Activated naive CD8-positive, alpha-beta T cell treated with anti-CD3 and anti-CD28 coated beads, Interleukin-2, amount 50 U/mL, for 16 hours (primary cell): ENCODE results near the gene SNX32.

Source experiments
- DNase-seq: peaks from one replicate; pipeline ENCODE4 v3.0.0-alpha.2; 2020; ENCODE audit warnings: low read depth, low spot score

The SNX32 gene

DNA sequence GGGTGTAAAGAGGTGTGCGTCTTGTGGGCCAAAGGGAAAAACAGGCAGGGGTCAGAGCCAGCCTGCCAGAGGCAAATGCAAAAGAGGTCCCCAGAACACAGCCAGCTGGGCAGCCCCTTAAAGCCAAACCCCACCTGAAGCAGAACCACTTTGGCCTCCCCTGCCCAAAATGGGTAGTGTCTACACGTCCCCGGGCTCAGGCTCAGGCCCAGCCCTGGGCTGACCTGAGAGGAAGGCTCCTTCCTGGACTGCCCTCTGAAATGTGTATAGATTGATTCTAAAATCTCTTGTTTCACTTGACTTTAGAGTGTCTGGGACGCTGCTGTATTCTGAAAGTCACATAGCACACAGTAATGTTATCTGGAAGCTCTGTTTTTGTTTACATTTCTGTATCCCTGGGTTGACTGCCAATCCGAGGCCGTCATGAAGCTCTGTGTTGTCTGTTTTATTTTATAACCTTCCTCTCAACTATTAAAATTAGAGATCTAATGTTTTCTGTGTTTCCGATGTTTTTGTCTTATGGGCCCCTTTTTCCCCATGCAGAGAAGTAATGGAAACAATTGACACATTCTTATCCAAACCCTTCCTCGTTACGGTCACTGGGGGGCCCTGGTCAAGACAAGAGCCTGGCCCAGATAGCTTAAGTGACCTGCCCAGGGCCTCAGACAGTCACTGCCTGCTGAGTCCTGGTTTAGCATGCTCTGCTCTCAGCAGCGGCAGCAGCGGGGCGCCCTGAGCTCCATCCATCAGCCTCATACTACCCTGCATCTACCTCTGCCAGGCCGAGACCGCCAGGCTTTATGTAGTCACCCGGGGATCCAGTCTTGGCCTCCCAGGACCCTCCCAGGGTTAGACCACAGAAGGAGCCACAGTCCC, 36.8 kb upstream of the SNX32 start:
- no peak for DNase-seq

DNA sequence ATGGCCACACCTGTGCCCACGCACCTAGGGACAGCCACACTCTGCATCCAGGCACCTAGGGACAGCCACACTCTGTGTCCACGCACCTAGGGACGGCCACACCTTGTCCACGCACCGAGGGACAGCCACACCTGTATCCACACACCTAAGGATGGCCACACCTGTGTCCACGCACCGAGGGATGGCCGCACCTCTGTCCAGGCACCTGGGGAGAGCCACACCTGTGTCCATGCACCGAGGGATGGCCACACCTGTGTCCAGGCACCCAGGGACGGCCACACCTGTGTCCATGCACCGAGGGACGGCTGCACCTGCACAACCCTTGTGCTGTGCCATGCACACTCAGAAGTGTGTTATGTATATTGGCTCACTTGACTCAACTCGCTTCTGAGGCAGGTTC, 36.1 kb upstream of the SNX32 start:
- no peak for DNase-seq

DNA sequence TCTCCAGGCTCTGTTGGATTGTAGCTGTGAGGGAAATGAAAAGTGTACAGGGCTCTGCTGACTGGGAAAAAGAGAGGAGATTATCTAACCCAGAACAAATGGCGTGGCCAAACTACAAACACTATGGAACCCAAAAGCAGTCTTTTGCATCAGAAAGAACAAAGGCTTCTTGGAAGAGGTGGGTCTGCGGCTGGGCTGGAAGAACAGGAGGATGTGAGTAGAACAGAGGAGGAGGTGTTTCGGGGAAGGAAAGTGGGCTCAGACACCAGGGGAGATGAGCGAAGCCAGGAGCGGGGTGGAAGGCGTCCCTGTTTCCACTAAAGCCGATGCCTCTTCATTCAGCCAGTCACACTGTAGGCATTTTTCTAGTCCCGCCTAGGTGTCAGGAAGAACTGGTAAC, 34.9 kb upstream of the SNX32 start:
- DNase-seq: no peak

DNA sequence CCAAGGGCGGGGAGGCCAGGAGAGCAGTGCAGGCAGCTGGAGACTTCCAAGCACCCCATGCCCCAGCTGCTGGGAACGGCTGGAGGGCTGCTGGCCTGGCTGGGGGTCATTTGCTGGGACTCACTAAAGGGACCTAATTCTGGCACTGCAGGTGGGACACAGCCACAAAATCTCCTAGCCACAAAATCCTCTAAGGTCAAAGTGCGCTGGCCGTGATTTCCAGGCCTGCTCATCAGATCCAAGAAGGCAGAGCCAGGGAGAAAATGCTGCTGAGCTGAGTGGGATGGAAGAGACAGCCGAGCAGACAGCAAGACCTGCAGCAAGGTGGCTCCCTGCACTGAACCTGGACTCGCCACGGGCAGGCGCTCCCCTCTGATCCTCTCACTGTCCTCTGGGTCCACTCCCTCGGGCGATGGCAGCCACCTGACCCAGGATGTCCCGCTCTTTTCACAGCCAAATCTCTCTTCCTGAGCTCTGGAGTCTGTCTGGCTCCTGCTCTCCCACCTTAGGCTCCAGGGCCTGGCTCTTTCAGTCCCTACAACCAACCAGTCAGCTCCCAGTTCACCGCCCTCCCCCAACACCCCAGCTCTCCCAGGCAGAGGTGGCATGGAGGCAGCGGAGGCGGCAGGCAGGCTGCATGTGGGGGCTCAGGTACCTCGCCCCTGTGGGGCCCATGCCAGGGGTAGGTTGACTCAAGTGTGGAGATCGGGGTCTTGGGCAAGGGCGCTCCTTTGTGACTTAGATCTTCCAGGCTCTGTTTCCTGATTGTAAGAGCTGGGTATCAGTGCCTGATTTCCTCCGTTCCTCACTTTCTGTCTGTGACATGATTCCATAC, 32.4 kb upstream of the SNX32 start:
- no peak for DNase-seq

DNA sequence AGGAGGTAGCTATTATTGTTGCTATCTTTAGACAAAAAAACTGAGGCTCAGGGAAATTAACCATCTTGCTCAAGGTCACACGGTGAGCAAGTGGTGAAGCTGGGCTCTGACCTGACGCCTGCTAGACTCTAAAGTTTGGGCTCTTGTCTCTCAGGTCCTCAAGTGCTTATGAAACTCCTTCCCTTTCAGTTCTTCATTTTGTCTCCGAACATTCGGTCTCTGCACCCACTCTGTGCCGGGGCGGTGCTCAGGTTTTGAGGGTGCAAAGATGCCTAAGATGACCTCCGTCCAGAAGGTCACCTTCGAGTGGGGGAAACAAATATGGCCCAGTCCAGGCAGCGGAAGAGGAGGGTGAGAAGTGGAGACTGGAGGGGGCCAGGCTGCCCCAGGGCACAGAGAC, 30.9 kb upstream of the SNX32 start:
- no peak for DNase-seq

DNA sequence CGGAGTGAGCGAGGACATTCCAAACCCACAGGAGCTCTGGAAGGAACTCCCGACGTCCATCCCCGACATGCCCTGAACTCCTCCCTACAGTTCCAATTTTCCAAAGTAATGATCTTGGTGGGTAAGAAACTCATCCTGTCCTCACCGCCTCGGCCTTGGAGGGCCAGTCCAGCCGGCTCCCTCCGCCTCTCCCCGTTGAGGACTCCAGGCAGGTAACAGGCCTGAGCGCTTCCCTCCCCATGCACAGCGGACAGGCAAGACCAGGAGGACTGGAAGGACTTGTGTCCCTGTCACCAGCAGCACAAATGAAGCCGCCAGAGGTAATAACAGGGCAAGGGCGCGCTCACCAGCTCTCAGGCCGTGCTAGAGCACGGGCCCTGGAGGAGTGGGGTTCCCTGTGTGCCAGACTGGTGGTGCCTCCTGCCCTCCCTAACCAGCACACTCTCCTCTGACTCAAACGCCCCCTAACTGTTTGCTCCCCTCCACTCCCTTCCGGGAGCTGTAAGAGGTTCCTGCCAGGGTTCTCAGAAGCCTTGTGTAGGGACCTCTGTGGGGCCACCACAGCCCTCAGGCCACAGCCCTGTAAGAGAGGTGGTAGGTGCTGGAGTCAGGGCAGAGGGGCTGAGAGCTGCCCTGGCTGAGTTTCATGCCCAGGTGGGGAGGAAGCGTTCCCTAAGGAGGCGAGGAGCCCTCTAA, 29.8 kb upstream of the SNX32 start:
- no peak for DNase-seq

DNA sequence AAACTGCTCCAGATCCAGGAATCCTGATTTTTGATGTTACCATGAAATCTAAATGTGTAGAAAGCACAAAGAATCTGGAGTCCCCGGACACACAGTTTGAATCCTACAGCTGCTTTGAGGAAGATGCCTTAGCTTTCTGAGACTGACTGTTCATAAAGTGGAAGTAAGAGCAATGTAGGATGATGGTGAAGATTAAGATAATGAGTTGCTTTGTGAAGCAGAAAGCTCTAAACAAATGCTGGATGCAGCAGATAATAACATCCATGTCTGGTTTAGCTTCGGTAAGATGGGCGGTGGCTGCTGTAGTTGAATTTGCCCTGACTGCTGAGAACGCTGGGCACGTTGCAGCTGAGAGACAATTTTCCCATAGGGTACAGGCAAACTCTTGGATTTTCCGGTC, 26.8 kb upstream of the SNX32 start:
- DNase-seq: no peak

DNA sequence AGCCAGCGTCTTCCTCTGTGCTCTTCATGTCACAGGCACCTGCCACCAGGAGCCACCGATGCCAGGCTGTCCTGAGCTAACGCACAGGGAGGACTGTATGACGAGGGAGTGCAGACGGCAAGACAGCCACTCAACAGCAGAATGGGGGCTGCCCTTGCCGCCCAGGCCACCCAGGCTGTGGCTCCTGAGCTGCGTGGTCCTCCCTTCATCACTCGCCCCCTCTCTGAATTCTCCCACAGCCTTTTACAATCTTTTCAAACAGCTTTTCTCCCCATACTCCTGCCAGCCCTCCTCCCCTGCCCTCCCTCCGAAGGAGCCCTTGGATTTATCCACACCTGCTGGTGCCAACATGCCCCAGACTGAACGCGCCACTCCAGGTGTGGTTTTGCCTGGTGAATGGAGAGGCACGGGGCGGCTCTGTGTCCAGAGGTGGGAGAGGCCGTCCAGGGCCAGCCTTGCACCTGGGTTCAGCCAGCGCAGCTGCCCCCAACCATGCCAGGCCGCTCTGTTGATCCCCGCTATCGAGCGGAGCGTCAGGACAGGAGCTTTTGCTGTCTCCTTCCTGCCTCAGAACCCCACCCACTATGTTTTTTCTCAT, 24.9 kb upstream of the SNX32 start:
- DNase-seq: no peak

DNA sequence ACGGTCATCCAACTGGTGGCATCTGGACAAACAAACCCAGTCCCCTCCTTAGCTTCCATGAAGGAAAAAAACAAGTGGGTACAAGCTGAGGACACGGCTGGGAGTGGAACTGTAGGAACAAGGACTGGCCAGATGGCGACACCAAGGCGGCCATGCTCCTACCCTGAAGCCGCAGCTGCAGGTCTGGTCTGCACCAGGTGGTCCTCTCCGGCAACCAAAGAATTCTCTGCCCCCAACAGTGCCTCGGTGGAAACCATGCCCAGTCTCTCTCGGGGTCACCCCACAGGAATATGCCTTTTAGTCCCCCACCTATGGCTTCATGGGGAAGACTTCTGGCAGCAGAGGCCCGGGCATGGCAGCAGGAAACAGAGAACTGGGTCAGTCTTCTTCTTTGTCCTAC, 24.3 kb upstream of the SNX32 start:
- no peak for DNase-seq

DNA sequence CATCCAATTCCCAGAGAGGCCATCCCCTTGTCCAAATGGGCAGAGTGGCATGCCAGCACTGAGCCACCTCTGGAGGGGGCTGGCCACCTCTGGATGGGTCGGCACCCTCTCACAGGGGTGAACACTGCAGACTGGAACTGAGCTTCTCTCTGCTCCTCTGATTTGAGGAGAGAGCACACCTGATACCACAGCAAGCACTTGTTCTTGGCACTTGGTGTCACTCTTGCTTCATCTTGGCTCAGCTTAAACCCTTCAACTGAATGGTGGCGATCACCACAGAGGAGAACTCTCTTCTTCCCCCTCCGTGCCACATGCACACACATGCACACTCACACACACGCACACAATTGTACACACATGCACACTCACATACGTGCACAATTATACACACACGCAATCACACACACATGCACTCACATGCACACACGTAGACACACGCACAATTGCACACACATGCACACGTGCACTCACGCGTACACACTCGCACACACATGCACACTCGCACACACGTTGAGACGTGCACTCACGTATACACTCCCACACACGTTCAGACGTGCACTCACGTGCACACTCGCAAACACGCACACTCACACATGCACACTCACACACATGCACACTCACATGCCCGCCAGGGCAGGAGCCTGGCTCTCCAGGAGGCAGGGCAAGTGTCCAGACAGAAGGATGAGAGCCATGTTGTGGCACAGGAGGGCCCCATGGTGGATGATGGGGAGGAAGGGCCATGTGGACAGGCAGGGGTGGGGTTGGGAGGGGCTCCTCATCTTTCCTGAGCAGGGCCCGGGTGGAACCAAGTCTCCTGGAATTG, 23.5 kb upstream of the SNX32 start:
- no peak for DNase-seq

DNA sequence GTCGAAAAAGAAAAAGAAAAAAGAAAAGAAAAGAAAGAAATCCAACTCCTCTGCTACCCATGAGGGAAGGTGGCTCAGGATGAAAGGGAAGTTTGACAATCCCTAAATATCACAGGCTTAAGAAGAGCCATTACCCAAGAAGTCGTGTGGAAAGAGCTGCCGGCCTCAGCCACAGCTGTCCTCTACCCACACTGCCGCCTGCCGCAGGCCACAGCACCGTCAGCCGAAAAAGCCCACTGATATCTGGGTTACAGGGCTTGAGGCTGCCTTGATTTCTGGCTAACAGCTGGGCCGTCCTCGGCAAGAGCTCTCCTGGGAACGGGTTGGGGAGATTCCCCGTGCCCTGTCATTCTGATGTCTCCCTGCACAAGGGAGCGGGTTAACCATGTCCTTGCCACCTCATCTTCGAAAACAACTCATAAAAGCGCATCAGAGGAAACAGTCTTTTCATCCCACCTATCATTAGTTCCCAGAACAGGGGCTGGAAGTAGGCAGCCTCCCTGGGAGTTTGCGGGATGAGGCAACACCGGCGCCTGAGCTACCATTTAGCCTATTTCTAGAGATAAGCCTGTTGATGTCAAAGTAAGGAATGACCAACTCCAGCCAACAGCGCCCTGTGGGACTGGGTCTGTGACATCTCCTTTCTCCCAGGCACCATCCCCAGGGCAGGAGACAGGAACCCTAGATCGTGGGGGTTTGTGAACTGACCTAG, 21.8 kb upstream of the SNX32 start:
- no peak for DNase-seq

DNA sequence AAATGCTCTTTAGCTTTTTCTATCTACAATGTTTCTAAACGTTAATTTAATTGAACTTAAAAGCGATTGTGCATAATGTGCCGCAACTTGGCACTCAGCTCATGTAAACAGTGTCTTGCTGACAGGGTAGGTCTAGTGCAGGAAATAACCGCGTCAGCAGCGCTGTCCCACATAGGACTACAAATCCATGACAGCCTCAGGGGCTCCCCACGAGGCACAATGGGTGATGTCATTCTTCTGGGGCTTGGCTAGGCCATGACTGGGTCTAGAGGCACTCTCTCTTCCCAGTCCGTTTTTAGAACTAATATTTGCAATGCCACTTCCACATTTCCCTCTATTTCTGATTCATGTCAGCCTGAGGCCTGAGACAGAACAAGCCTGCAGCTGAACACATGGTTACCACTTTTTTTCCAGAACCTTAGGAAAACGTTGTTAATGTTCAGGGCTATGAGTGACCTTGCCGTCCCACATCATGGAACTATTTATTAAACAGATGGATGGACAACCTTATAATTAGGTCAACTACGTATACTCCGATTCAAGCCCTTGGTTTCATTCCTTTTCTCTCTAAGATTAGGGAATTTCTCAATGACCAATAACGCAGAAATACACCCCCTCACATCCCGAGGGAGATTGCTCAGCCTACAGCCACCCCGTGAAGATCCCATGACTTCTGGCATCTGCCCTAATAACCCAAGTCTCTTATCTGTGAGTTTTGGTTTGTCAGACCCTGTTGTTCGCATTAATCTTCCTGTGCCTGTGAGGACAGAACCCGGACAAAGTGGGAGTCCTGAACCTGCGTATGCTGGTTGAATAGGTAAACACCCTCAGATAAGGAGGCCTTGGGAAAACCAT, 19.4 kb upstream of the SNX32 start:
- no peak for DNase-seq

DNA sequence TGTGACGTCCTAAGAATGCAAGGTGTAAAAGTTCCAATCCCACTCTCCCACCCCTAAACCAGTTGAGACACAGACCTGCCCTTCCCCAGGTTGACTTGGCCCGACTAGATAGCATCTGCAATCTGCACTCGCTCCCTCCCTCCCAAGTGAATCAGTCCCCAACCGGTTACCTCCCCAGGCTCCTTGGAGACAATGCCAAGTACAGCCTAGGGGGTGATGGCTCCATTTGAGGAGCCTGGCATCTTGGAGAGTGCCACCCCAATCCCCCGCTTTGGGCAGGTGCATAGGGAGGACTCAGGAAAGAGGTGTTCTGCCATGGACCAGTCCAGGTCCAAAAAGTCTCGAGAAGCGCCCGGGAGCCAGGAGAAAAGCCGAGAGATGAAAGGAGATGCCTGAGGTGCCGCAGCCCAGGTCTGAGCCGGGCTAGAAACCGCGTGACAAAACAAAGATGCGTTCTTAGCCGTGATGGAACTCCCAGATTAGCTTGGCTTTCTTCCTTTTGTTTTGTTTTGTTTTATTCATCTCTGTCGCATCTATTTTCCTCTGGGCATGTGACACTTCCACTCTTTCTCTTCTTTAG, 18.7 kb upstream of the SNX32 start:
- no peak for DNase-seq

DNA sequence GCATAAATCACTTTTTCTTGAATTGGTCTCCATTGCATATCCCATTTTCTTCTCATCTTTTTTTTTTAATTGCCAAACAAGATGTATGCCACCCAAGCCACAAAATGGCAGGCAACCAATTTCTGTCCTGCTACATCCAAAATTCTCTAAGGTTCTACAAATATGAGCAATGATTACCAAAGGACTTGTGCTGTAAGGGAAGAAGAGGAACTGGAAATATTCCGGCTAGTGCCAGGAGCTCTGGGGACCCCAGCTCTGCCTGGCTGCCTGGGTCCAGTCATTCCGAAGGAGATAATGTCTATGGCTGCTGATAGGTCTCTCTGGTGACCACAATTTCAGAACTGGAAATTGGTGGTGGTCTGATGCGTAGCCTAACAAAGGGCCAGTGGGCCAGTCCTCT, 17.1 kb upstream of the SNX32 start:
- DNase-seq: no peak

DNA sequence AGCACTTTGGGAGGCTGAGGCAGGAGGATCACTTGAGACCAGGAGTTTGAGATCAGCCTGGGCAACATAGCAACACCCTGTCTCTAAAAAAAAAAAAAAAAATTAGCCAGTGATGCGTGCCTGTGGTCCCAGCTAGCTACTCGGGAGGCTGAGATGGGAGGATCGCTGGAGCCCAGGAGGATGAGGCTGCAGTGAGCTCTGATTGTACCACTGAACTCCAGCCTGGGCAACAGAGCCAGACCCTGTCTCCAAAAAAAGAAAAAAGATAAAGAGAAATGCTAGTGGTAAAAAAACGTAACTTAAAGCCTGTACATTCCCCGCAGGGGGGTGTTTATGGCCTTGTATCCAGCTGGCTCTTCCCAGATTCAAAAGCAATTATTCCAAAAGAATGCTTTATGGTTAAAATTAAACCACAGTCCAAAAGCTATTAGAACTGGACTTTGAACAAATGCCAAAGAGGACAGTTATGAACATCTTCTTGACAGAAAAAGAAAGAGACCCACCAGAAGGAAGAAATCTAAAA, 16.4 kb upstream of the SNX32 start:
- DNase-seq: no peak

DNA sequence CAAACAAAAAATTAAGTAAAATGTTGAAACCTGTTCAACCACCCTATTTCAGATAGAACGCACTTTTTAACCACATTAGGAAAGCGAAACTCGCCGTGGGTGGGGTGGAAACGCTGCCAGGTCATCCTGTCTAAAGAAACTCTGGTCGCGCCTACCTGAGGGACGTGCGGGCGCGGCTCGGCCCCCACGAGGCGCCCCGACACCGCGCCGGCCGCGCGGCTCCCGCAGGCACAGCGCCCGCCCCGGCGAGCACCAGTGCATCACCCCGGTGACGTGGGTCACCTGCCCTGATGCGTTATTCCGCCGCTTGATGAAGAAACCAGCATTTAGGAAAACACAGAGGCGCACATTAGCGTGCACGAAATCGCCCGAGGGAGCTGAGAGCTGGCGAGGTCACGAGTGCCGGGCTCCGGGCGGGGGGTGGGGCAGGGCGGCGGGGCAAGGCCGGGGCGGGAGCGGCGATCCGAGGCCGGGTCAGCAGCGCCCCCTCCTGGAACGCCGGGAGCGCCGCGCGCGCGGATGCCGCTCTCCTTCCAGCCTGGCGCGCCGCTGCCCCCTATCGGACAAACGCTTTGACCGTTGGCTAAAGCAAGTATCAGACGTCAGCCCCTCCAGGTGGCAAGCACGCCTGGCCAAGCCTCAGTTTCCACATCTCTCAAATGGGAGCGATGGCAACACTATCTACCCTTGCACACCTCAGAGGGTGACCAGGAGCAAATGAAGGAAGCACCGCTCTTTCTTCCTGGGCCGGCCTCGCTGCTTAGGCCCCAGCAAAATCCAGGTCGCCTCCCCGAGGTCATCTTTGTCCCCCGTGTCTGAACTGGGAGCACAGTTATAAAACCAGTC, 15.7 kb upstream of the SNX32 start:
- DNase-seq: peak; percentile 86

DNA sequence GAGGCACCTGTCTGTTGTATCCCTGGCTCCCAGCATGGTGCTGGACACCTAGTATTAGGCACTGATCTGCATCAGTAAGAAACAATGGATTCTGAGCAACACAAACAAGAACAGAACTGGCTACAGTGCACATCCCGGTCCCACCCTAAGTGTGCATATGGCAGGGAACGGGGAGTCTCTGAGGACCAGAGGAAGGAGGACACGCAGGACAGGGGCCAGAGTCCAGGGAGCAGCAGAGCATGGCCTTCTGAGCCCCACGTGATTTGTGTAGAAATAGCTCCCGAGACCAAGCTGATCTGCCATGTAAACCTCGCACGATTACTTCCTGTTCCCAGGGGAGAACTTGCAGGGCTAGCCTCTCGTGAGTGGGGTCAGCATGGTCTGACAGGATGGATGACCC, 12.7 kb upstream of the SNX32 start:
- DNase-seq: no peak
